PC-3 (cell line): ENCODE data around the gene HPN.

Source experiments
- EZH2 ChIP-seq: fragments of 300-600 bp; sonication (generic); IDR thresholded peaks from one replicate; pipeline ENCODE4 v1.6.1; 2017; ENCODE audit warnings: antibody characterized with exemption, mild to moderate bottlenecking, low read length; ENCODE audit not compliant: unreplicated experiment
- TF ChIP-seq, protein P1 (sequence below): fragments of 300-600 bp; sonication (generic); conservative IDR thresholded peaks from 2 replicates; pipeline ENCODE4 v1.5.1; 2017; ENCODE audit warnings: antibody characterized with exemption, low read depth, mild to moderate bottlenecking, low read length

DNA sequence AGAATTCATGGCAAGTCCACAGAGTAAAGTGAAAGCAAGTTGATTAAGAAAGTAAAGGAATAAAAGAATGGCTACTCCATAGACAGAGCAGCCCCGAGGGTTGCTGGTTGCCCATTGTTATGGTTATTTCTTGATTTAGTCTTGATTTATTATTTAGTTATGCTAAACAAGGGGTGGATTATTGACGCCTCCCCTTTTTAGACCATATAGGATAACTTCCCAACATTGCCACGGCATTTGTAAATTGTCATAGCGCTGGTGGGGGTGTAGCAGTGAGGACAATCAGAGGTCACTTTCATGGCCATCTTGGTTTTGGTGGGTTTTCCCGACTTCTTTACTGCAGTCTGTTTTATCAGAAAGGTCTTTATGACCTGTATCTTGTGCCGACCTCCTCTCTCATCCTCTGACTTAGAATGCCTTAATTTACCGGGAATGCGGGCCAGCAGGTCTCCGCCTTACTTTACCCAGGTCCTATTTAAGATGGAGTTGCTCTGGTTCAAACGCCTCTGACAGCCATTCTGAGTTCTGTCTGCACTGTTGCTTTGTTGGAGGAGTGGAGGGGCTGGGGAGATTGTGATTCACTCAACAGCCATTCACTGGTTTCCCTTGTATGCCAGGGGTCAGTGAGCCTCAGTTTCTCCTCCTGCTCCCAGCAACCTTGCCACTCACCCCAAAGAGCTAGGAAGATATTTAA is 27.6 kb downstream of the HPN start:
- no peak for TF ChIP-seq EZH2
- TF ChIP-seq, protein P1, sequence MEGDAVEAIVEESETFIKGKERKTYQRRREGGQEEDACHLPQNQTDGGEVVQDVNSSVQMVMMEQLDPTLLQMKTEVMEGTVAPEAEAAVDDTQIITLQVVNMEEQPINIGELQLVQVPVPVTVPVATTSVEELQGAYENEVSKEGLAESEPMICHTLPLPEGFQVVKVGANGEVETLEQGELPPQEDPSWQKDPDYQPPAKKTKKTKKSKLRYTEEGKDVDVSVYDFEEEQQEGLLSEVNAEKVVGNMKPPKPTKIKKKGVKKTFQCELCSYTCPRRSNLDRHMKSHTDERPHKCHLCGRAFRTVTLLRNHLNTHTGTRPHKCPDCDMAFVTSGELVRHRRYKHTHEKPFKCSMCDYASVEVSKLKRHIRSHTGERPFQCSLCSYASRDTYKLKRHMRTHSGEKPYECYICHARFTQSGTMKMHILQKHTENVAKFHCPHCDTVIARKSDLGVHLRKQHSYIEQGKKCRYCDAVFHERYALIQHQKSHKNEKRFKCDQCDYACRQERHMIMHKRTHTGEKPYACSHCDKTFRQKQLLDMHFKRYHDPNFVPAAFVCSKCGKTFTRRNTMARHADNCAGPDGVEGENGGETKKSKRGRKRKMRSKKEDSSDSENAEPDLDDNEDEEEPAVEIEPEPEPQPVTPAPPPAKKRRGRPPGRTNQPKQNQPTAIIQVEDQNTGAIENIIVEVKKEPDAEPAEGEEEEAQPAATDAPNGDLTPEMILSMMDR, result no peak
